ENCODE data around the gene LRRC18.

LRRC18 gene

DNA sequence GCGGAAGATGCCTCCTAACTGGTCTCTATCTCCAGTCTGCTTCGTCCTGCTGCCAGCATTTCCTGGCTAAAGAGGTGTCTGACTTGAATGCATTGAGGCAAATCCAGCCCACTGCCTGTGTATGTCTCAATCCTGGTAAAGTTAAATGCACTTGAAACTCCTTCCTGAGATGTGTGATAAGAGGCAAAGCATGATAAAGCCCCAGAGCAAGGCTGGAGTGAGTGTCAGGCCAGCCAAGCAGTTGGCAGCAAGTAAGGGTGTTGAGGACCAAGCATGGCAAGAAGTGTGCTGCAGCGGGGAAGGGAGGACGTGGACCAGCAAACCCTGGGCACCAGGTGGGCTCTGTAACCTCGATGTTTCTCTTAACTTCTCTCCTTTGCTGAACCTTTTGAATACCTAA lies 29.1 kb downstream of the LRRC18 start:
- TF ChIP-seq, protein P1, sequence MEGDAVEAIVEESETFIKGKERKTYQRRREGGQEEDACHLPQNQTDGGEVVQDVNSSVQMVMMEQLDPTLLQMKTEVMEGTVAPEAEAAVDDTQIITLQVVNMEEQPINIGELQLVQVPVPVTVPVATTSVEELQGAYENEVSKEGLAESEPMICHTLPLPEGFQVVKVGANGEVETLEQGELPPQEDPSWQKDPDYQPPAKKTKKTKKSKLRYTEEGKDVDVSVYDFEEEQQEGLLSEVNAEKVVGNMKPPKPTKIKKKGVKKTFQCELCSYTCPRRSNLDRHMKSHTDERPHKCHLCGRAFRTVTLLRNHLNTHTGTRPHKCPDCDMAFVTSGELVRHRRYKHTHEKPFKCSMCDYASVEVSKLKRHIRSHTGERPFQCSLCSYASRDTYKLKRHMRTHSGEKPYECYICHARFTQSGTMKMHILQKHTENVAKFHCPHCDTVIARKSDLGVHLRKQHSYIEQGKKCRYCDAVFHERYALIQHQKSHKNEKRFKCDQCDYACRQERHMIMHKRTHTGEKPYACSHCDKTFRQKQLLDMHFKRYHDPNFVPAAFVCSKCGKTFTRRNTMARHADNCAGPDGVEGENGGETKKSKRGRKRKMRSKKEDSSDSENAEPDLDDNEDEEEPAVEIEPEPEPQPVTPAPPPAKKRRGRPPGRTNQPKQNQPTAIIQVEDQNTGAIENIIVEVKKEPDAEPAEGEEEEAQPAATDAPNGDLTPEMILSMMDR (IDR thresholded peaks at IDR 0.05; ENCODE audit: low read depth, low read length) = no peak

DNA sequence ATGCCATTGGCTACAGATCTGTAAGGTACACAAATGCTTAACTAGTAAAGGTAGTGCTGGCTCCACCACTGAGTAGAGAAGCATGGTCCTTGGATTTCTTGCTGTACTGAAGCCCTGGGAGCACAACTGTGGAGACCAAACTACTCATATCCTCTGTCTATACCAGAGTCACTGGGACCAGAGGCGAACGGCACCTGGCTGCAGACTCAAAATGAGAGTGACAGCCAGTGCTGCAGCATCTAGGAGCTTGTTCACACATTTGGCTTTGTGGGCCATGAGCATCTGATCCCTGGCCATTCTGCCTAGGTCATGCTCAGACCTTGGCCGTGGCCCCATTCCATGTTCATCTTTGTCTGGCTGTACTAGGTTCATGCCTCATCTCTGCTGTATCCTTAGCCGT lies 31.9 kb downstream of the LRRC18 start:
- TF ChIP-seq, protein P1 (IDR thresholded peaks at IDR 0.05; ENCODE audit: low read depth, low read length) = no peak
- no peak for DNase-seq (ENCODE audit: extremely low read depth, low read depth)

More for the DNA sequence above, 29.1 kb downstream of the LRRC18 start:
- DNase-seq (ENCODE audit: extremely low read depth, low read depth) = no peak

DNA sequence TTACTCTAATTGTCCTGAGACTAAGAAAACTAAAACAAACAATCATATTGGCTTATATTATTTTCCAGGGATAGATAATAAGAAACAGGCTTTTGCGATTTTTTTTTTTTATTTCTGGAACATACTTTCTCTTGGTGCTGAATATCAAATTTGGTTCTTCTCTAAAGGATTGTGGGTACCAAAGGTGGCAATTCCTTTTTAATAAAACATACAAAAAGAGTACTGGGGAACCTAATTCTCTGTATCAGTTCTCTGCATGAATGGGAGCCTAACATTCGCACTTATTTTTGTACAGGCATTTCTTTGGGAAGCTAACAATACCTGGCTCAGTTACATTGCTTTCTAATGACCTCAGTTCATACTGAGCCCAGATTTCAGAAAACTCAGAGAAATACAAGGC lies 32.8 kb downstream of the LRRC18 start:
- TF ChIP-seq, protein P1 (IDR thresholded peaks at IDR 0.05; ENCODE audit: low read depth, low read length) = no peak
- DNase-seq (ENCODE audit: extremely low read depth, low read depth) = no peak

DNA sequence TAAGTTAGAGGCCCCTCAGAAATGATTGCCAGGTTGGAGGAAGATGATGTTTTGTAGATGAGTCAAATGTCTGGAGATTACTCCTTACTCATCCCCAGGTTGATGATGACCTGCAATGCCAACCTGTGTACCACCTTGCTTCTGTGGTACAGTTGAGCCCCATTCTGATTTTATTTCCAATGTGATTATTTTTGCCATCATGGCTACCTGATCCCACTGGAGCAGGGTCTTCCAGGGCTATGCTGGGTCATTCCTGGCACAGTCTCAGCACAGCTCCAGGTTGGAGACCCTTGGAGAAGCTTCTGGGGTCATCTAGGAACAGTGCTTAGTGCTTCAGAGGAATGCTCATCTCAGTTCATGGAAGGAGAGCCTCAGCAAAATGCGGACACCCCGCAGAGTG lies 34.3 kb downstream of the LRRC18 start:
- no peak for DNase-seq (ENCODE audit: extremely low read depth, low read depth)
- TF ChIP-seq, protein P1 (IDR thresholded peaks at IDR 0.05; ENCODE audit: low read depth, low read length) = no peak

DNA sequence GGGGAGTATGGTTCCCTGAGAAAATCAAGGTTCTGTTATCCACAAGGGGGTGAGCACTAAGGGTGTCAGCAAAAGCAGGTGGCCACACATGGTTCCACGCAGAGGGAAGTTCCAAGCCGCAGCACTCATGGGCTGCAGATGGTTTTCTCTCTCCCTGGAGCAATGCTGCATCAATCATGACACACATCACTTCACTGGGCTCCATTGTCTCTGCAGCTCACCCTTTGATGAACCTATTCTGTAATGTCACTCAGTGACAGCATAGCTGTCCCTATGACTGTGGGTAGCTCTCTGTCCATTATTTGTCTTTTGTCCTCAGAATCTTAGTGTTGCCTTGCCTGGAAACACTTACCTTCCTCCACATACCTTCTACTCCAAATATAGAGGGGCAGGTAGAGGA lies 34.8 kb downstream of the LRRC18 start:
- TF ChIP-seq, protein P1 (IDR thresholded peaks at IDR 0.05; ENCODE audit: low read depth, low read length) = no peak
- DNase-seq (ENCODE audit: extremely low read depth, low read depth) = no peak

DNA sequence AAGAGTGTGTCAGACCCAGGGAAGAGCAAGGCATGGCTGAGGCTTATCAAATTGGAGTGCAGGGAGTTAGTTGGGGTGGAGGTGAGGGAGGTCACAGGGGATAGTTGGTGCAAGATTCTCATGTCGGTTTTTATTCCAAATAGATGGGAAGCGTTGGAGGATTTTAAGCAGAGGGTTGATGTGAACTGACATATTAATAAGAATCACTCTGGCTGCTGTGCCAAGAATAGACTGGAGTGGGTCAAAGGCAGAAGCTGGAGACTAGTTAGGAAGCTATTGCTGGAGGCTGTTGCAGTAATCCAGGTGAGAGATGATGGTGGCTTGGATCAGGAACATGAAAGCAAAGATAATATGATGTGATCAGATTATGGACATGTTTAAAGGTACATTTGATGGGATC lies 36.5 kb downstream of the LRRC18 start:
- TF ChIP-seq, protein P1 (IDR thresholded peaks at IDR 0.05; ENCODE audit: low read depth, low read length) = no peak
- no peak for DNase-seq (ENCODE audit: extremely low read depth, low read depth)

DNA sequence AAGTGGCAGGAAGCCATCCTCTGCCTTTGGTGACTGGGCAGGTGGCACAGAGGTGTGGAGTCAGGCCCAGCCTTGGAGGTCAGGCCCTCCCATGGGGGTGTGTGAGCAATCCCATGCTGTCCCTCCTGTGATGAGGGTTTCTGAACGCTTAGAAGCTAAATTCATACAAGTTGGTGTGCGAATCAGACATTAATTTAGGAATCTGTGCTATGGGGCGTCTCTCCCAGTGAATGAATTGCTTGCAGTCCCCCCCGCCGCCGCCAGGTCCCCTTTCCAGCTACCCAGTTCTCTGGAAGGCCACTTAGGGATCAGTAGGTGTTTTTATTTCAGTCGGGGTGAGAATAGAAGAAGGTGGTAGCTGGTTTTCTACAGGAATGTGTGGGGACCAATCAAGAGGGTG lies 37.5 kb downstream of the LRRC18 start:
- TF ChIP-seq, protein P1 (IDR thresholded peaks at IDR 0.05; ENCODE audit: low read depth, low read length) = no peak
- DNase-seq (ENCODE audit: extremely low read depth, low read depth) = no peak
